Measurements from ENCODE around the gene SPAG16.

SPAG16 gene

DNA sequence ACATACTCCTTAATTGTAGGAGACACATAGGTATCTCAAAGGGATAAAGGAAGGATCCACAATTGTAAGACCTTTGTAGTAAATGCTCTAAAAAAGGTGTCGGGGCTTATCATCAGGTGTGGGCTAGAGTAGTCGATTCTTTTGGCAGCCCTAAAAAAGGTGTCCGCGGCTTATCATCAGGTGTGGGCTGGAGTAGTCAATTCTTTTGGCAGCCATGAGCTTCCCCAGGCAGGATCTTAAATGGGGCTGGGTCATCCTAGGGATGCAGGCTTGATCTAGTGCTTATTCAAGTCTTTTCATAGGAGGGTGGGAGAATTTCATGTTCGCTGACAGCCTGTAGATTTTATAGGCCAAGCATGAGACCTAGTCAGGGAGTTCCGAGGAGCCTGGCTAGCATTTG lies 720.2 kb downstream of the SPAG16 start:
- Histone ChIP-seq H3K9me3 (ENCODE audit: severe bottlenecking) (no peaks in the 10 kb centered on the region), H3K4me3 (ENCODE audit: low read depth, low read length) (no peak overlapping the region), H3K27me3 (ENCODE audit: insufficient read depth, low read depth, severe bottlenecking) (no peaks in the 10 kb centered on the region), H3K27ac (no peak overlapping the region), H3K36me3 (no peaks in the 10 kb centered on the region)
- TF ChIP-seq, protein P1, sequence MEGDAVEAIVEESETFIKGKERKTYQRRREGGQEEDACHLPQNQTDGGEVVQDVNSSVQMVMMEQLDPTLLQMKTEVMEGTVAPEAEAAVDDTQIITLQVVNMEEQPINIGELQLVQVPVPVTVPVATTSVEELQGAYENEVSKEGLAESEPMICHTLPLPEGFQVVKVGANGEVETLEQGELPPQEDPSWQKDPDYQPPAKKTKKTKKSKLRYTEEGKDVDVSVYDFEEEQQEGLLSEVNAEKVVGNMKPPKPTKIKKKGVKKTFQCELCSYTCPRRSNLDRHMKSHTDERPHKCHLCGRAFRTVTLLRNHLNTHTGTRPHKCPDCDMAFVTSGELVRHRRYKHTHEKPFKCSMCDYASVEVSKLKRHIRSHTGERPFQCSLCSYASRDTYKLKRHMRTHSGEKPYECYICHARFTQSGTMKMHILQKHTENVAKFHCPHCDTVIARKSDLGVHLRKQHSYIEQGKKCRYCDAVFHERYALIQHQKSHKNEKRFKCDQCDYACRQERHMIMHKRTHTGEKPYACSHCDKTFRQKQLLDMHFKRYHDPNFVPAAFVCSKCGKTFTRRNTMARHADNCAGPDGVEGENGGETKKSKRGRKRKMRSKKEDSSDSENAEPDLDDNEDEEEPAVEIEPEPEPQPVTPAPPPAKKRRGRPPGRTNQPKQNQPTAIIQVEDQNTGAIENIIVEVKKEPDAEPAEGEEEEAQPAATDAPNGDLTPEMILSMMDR (IDR thresholded peaks at IDR 0.05; ENCODE audit: low read depth, low read length) = no peak
- DNase-seq = no peak

DNA sequence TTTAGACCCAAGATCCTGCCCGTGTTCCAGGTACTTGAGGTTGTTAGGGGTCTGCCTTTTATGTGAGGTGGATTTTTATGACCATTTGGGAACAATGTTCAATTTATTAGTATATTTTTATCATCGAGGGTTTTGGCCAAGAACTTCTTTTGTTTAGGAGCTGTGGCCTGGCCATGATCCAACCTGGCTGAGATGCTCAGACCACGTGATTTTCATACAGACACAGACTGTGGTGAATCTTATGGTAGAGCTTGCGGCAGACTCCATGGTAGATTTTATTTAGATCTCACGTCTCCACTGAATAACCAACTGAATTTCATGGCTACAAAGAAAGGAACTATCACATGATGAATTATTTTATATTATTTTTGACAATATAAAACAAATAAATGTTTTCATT lies 721.1 kb downstream of the SPAG16 start:
- Histone ChIP-seq H3K9me3 (ENCODE audit: severe bottlenecking) (no peaks in the 10 kb centered on the region), H3K4me3 (ENCODE audit: low read depth, low read length) (no peak overlapping the region), H3K36me3 (no peaks in the 10 kb centered on the region), H3K27ac (no peak overlapping the region), H3K27me3 (ENCODE audit: insufficient read depth, low read depth, severe bottlenecking) (no peaks in the 10 kb centered on the region)
- DNase-seq = no peak
- TF ChIP-seq, protein P1 (IDR thresholded peaks at IDR 0.05; ENCODE audit: low read depth, low read length) = no peak

DNA sequence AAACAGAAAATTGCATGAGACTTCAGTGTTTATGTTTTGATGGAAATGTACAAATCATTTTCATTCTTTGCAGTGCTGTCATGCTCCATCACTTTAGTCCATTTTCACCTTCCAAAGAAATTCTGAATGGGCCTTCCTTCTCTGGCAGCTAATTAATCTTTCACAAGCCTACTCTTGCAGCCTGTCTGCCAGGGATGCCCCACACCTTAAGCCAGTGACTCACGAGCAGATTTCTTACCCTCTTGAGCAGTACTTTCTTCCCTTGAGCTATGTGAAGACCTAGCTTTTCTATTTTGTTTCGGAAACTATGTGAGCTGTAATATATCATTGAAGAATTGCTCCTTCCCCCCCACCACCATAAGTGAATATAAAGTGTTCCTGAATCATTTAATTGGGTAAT lies 722.3 kb downstream of the SPAG16 start:
- no peak for DNase-seq
- Histone ChIP-seq H3K27me3 (ENCODE audit: insufficient read depth, low read depth, severe bottlenecking) (no peaks in the 10 kb centered on the region), H3K27ac (no peak overlapping the region), H3K36me3 (no peaks in the 10 kb centered on the region), H3K9me3 (ENCODE audit: severe bottlenecking) (no peaks in the 10 kb centered on the region), H3K4me3 (ENCODE audit: low read depth, low read length) (no peak overlapping the region)
- TF ChIP-seq, protein P1 (IDR thresholded peaks at IDR 0.05; ENCODE audit: low read depth, low read length) = no peak

DNA sequence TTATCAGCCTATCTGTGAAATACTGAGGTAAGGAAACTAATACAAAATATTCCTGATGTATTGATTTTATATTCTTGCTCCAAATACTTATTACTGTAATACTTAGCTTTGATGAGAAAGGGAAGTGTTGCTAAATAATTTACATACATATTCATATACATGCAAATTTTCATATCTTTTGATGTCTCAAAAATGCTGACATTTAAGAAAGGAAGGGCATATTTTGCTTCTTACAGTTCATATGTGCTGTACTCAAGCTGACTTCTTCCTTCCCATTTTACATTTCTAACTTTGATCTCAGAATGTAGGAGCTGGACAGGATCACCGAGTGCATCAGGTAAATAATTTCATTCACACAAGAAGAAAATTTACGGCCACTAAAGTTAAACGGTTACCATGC lies 727.4 kb downstream of the SPAG16 start:
- TF ChIP-seq, protein P1 (IDR thresholded peaks at IDR 0.05; ENCODE audit: low read depth, low read length) = no peak
- no peak for DNase-seq
- H3K9me3 ChIP-seq (ENCODE audit: severe bottlenecking) = no peaks in the 10 kb centered on the region
- no peak overlapping the region for H3K4me3 ChIP-seq (ENCODE audit: low read depth, low read length)
- H3K27ac ChIP-seq = no peak overlapping the region
- no peaks in the 10 kb centered on the region for H3K36me3 ChIP-seq
- no peaks in the 10 kb centered on the region for H3K27me3 ChIP-seq (ENCODE audit: insufficient read depth, low read depth, severe bottlenecking)

DNA sequence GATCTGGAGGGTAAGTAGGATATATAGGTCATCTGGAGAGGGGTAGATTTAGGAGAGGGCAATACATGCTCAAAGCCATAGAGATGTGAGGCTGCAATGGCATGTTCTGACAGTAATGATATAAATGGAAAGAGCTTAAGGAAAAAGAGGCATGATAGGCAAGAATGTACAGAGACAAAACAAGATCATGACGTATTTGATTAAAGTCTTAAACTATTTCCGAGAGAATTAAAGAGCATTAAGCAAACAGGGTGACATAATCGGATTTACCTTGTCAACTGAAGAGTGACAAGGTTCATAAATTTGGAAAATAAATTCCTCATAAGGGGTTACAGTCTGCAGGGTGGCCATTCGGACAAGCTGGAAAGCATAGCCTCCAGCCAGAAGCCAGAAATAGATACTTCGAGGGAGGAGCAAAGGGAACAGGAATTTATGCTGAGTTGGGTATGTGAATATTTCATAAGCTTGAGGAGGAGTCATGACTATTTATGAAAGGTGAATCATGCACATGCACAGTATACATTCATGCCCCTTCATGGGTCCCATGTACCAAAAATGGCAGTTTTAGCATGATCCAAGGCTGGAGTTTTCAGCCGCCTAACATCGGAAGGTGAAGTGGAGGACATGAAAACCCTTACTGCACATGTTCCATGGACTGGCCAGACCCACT lies 730.4 kb downstream of the SPAG16 start:
- no peaks in the 10 kb centered on the region for H3K36me3 ChIP-seq
- no peaks in the 10 kb centered on the region for H3K9me3 ChIP-seq (ENCODE audit: severe bottlenecking)
- H3K27ac ChIP-seq = no peak overlapping the region
- no peaks in the 10 kb centered on the region for H3K27me3 ChIP-seq (ENCODE audit: insufficient read depth, low read depth, severe bottlenecking)
- TF ChIP-seq, protein P1 (IDR thresholded peaks at IDR 0.05; ENCODE audit: low read depth, low read length) = no peak
- no peak overlapping the region for H3K4me3 ChIP-seq (ENCODE audit: low read depth, low read length)
- no peak for DNase-seq

Data from WERI-Rb-1 (cell line).